HG02970 (cell line): Measurements from ENCODE around the gene SPR.

ENCODE experiments used
- ATAC-seq: cut with Tn5 transposase; IDR thresholded peaks from one replicate; pipeline ENCODE4 v1.9.1; 2021; ENCODE audit warnings: mild to moderate bottlenecking, moderate library complexity, moderate number of reproducible peaks; ENCODE audit not compliant: unreplicated experiment, low FRiP score

Gene SPR

DNA sequence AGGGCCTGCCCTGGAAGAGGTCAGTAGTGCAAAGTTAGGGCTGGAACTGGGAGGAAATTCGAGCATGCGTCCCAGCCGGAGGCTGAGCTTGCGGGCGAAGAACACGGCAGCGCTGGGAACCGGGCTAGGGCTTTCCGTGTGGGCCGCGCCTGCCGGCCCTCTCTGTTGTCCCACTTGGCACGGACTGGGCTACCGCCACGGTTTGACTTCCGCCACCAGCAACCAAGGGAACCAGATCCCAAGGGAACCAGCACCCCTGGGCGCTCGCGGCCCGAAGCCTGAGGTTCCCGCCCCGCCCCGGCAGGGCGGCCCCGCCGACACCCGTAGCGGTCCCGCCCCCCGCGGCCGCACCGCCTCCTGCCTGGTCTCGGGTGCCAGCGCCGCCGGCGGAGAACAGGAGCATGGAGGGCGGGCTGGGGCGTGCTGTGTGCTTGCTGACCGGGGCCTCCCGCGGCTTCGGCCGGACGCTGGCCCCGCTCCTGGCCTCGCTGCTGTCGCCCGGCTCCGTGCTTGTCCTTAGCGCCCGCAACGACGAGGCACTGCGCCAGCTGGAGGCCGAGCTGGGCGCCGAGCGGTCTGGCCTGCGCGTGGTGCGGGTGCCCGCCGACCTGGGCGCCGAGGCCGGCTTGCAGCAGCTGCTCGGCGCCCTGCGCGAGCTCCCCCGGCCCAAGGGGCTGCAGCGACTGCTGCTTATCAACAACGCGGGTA, at the start of gene SPR:
SPR (plus strand) TSS at position 377 of the 708 bp plus-strand sequence; CDS start at position 402, 25 bp downstream.
- ATAC-seq: peak; percentile 83

DNA sequence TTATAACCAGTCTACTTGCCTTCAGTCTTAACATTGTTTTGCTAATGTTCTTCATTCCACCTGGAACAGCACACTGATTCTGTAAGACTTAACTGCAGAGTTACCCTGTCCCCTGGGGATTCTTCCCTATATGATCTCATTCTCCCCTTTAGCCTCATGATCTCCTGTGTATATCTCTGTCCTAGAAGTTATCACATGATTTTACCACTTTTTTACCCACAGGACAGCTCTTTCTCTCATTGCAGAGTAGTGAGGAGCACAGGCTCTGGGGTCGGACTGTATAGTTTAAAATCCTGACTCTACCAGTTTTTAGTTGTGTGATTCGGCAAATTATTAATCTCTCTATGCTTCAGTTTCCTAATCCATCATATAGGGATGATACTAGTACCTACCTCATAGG, 47.1 kb upstream of the SPR start:
- no peak for ATAC-seq

DNA sequence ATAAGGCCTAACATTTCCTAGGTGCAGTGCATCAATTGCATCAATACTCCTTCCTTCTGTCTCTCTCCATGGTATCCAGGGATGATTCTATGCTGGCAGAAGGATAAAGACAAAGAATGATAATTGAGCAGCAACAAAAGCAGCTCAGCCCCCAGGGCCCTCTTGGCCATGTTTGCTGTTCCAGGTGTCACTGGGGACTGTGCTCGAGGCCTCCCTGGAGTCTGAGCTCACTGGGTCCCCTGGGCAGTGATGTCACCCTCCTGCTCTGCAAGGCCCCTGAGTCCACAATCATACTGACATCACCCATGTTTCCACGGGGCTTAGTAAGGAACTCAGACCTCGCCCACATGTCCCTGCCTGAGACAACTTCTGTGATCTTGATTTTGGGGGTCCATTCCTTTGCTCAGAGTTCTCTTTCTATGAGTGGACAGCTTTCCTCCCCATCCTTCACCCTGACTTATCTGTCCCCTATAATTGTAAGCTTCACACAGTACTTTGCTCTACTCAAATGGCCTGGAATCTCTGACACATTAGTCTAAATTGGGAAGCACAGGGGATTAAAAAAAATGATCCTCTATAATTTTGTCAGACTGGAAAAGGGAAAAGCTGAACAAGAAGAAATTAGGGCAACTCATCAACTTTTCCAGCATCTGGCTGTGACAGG, 45.6 kb upstream of the SPR start:
- no peak for ATAC-seq

DNA sequence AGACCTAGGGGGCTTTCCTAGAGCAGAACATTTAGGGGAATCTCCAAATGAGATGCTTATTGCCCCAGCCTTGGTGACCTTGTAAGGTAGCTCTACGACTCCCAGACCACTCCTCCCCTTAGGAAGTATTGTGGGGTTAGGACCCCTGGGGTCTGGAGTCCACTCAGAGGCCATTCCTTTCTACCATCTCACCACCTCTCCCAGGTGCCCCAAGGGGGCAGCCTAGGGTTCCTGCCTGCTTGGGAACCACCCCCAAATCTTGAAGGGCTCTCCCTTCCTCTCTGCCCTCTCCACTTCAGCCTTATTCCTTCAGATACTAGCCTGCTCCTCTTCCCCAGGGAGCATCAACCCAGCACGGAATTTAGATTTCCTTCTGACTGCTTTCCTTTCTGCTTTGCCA, 43.9 kb upstream of the SPR start:
- ATAC-seq: no peak

DNA sequence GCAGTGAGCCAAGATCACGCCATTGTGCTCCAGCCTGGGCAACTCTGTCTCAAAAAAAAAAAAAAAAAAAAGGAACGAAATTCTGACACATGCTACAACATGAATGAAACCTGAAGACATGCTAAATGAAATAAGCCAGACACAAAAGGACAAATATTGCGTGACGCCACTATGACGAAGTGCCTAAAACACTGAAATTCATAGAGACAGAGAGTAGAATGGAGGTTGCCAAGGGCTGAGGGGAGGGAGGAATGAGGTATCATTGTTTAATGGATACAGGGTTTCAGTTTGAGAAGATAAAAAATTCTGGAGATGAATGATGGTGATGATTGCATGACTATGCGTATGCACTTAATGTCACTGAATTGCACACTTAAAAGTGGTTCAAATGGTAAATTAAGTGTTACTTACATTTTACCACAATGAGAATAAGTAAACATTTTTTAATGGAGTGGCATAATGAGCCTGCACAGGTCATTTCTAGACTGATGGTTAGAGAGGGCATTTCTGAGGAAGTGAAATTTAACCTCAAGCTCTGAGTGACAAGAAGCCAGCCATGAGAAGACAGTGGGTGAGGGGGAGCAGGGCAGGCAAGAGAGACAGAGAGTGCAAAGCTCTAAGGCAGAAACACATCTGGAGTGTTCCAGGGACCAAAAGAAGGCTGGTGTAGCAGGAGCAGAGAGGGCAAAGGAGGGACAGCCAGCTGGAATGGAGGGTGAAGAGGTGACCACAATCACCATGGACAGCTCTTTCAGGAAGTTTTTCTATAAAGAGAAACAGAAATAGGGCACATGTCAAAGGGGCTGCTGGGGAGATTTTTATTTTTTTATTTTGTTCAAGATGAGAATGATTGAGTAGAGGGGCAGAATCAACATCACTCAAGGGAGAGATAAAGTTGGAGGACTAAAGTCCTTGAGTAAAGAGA, 40.8 kb upstream of the SPR start:
- ATAC-seq: peak; percentile 67

DNA sequence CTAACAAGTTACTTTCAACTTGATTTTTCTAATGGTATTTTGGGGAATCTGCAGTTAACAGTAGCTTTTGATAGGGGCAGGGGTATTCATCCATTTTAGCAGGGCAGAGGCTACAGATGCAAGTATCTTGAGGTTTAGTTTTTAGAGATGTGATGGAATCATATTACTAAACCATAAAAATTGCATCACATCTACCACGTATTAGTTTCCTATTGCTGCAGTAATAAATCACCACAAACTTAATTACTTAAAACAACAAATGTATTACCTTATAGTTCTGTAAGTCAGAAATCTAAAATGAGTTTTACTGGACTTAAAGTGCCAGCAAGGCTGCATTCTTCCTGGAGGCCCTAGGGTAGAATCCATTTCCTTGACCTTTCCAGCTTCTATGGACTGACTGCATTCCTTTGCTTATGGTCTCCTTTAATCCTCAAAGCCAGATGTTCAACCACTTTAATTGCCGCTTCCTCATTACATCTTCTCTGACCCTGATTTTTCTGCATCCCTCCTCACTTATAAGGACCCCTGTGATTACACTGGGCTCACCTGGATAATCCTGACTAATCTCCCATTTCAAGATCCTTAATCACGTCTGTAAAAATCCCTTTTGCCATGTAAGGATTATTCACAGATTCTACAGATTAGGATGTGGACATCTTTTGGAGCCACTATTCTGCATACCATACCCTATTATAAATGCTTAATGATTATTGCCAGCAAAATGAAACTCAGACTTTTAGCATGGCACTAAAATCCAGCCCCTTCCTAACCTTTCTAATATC, 39.5 kb upstream of the SPR start:
- ATAC-seq: no peak

DNA sequence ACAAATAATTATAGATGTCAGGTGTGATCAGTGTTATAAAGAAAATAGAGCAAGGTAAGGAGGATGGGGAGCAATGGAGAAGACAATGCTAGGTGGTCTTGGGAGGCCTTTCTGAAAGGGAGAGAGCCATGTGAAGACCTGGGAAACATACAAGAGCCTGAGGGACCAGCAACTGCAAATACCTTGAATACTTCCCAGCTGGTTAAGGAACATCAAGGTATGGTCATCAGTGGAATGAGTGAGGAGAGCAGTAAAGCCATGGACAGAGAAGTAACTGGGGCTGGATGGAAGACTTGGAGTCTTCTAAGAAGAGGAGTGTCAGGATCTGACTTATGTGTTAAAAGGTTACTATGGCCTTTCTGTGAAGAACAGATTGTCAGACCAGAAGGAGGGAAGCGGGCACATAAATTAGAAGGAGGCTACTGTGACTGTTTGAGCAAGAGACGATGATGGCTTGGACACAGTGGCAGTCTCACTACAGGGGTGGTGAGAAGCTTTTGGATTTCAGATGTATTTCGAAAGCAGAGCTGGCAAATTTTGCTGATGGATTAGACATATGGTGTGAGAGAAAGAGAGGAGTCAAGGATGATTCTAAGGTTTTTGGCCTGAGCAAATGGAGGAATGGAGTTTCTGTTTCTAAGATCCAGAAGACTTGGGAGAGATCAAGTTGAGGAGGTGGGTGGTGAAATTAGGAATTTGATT, 38.6 kb upstream of the SPR start:
- ATAC-seq: no peak

DNA sequence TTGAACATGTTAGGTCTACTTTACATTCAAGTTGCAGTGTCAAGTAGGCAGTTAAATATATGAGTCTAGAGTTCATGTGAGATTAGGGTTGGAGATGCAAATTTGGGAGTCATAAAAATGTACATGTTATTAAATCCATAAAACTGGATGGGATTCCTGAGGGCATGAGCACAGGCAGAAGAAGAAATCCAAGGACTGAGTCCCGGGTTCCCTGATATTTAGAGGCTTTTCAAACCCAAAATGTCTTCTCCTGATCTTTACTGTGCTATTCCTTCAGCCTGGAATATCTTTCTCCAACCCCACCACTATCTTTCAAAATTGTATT, 38.1 kb upstream of the SPR start:
- no peak for ATAC-seq

DNA sequence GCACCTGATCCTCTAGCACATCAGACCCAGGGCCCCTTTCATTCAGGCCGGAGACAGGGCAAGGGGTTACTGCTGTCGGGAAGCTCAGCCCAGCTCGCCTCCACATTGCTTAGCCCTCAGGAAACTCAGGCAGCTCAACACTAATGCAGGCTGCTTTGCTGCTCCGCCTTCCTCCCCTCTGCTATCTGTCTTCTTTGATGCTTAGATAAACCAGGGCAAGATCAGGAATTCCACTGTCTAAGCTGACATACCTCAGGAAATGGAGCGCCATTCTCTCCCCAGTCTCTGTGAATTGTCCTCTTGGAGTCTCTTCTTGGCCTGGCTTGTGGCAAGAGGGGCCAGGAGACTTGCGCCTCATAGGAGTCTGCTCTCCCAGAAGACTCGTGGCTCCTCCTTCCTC, 35.9 kb upstream of the SPR start:
- no peak for ATAC-seq

DNA sequence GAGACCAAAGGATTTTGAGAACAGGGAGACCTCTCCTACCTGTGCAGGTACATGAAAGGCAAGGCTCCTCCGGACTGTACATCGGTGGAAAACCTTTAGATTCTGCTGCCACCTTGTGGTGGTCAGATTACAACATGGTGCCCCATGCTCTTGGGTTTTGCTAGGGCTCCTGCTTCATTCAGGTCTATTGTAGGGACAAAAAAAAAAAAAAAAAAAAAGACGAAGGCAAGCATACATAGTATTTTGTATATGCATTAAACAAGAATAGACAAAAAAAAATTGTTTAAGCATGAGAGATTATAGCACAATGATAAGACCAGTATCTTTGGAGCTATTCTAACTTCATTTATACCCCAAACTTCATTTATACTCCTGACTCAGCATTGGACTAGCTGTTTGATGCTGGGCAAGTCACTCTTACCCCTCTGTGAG, 27.4 kb upstream of the SPR start:
- no peak for ATAC-seq

DNA sequence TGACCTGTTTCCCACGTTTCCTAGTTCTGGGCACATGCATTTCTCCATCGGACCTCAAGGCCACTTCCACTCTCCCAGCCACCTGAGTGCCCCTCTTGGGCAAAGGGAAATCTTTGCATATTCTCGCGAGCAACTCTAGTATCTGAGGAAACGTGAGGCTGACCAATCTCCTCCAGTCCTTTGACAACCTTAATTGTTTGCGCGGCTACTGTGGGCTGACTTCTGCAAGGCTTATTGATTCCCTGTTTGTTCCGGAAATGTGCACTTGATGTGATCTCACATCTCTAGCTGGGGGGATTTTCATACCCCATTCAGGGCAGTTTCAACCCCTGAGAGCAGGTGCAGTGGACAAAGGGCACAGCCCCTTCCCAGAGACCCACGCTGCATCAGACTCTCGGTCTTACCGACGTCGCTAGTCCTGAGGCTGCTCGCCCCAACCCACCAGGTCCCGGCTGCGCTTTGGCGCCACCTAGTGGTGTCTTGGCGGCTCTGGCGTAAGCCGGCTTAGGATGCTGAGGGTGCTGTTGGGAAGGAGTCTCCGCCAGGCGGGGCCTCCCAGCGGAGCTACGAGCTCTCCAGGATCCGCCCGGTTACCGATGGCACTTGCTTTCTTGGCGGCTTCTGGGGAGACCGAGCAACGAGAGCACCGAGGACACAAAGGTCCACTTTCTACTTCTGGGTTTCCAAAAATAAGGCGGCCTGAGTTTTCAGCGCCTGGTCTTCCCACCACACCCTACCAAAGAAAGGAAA, 24.8 kb upstream of the SPR start:
- peak; percentile 84 for ATAC-seq

DNA sequence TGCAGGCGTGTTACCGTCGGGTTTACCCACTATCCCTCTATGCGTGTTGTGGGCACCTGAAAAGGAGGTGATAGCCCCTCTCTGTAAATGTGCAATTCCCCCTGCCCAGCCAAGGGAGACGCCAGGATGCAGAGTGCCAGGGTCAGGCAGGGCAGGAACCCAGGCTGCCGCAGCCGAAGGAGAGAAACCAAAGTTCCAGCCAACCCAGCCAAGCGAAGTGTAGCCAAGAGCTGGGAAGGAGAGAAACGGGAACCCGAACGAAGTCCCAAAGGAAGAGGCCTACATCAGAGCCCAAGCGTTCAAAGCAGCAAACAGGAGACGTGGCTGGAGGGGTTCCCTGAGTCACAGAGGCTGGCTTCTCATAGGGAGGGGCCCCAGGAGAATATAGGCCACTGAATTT, 24.2 kb upstream of the SPR start:
- no peak for ATAC-seq

DNA sequence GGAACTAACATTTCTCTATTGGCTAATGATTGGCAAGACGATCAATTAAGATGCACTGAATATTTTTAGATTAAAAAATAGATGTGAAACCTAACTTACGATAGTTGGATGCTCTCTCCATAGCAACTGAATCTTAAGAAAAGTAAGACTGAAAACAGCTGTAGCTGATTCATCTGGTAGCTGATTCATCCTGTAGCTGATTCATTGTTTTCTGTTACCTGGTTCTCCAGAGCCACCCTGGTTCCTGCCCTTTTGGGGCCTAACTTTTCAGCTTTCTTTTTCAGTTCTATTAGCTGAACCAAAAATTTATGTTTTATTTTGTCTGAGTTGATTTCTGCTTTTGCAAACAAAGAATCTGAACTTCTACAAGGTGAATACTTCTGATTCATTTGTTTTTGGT, 22.7 kb upstream of the SPR start:
- ATAC-seq: peak; percentile 72

DNA sequence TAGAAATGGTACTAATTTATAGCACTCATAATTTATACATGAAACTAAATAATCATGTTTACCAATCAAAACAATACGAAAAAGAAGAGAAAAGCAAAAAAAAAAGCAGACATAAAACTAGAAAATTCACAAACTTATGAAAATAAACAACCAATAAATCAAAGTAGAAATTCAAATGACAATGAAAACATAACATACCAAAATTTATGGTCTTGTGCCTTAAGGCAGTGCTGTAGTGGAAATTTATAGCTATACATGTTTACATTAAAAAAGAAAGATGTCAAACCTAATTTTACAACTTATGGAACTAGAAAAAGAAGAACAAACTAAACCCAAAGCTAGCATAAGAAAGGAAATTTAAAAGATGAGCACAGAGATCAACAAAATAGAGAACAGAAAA, 16.1 kb upstream of the SPR start:
- no peak for ATAC-seq

DNA sequence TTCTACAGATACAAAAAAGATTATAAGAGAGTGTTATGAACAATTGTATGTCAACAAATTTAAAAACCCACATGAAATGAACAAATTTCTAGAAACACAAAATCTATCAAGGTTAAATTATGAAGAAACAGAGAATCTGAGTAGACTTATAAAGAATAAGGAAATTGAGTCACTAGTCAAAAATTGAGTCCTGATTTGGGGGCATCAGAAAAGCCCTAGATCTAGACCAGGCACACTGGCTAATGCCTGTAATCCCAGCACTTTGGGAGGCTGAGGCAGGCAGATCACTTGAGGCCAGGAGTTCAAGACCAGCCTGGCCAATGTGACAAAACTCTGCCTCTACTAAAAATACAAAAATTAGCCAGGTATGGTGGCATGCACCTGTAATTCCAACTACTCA, 15.3 kb upstream of the SPR start:
- ATAC-seq: no peak

DNA sequence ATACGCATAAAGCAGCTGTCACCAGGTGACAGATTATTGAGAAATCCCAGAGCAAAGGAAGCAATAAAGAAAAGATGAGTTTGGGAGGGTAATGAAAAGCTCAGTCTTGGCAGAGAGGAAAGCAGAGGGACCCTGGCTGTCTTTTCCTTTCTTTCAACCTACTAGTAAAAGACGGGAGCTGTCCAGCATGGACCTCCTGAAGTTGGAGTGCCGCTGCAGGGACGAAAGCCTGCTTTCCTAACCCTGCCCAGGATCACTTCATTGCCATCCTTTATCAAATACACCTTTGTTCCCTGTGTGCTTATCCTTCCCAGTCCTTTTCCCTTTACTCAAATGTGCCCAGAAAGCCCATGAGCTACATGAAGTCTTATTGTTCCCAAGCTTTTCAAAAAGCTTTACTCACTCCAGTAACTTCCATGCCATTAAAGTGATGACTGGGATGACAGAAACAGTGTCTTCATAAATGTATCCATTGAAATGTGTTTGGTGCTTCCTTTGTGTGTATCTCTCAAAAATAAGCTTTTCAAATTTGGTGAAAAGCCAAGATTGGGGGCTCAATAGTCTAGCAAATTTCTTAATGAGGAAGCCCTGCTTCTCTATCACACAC, 3.7 kb upstream of the SPR start:
- no peak for ATAC-seq

DNA sequence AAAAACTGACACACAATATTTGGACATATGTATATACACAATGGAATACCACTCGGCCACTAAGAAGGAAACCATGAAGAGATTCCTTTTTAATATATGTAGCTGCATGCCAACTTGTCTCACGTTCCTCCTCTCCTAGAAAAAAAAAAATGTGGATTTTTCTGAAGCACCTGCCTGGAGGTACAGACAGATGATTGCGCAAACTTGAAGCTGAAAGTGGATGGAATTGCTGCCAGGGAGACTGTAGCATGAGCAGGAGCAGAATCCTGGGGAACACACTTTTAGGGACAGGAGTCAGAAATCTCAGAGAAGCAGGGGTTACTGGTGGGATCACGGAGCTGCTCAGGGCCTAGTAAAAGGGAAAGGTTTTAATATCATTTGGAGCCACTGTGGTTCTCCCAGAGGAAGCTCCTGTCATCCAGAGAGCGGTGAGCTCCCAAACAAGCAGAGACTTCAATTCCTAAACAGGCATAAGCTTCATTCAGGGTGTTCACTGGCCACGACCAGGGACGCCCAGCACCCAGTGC, 640 bp upstream of the SPR start:
- ATAC-seq: no peak

DNA sequence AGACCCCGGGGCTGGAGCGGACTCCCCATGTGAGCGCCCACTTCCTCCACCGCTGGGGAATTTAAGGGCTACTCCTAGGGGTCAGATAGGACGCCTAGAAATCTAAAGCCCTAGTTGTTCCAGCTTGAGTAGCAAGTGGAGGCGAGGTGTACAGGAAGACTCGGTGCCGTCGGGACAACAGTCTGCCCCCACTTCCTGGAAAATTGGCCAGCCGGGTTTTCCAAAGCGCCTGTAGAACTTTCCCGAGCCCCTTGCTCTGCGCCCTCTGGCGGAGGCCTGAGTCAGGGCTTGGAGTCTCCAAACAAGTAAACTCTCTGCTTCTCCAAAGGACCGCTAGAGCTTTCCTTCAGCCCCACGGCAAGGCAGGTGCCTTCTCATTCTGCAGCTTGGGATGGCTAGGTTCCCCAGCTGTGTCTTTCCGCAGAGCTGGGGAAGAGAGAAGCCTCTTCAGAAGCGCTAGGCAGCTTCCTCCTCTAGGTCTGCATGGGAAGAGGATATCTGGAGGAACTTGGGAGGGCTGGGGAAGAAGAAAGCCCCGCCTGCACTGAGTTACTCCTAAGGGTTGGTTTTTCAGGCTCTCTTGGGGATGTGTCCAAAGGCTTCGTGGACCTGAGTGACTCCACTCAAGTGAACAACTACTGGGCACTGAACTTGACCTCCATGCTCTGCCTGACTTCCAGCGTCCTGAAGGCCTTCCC, 681 bp downstream of the SPR start:
- peak; percentile 31 for ATAC-seq
